ENCODE data around the gene CTDP1. TPM values are rescaled to one million over a fixed set of nuclear protein-coding genes. Genes with fewer than 3 reads are reported as not detected.
"Not testable (repeated sequence)": the region's sequence is repeated elsewhere in the genome, so short reads cannot be mapped to it uniquely, and the experiment has no call there.

Gene CTDP1
- total RNA-seq, 3 donors from 2014 or later: 15.0 to 21.0 (median 19.9) TPM

DNA sequence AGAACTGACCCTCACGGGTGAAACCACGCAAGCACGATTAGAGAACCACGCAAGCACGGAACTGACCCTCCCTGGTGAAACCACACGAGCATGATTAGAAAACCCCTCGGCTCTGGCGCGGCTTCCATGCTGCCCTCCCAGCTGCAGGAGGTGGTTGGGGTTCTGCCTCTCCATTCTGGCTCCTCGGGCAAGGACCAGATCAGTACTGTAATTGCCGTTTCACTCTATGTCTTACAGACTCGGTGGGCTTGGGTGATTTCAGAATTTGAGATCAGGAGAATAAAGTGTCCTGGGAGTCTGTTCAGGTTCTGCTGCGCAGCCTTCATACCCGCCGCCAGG, 59.8 kb downstream of the CTDP1 start:
- no peak for TF ChIP-seq POLR2A (IDR thresholded peaks at IDR 0.05)
- TF ChIP-seq, protein P1, sequence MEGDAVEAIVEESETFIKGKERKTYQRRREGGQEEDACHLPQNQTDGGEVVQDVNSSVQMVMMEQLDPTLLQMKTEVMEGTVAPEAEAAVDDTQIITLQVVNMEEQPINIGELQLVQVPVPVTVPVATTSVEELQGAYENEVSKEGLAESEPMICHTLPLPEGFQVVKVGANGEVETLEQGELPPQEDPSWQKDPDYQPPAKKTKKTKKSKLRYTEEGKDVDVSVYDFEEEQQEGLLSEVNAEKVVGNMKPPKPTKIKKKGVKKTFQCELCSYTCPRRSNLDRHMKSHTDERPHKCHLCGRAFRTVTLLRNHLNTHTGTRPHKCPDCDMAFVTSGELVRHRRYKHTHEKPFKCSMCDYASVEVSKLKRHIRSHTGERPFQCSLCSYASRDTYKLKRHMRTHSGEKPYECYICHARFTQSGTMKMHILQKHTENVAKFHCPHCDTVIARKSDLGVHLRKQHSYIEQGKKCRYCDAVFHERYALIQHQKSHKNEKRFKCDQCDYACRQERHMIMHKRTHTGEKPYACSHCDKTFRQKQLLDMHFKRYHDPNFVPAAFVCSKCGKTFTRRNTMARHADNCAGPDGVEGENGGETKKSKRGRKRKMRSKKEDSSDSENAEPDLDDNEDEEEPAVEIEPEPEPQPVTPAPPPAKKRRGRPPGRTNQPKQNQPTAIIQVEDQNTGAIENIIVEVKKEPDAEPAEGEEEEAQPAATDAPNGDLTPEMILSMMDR (IDR thresholded peaks at IDR 0.05): no peak
- TF ChIP-seq POLR2AphosphoS5 (IDR thresholded peaks at IDR 0.05): no peak
- Histone ChIP-seq H3K4me3 (no peak overlapping the region), H3K27ac (peak overlapping the region in 1 of 2 donors; percentile 90), H3K27me3 (no peaks in the 10 kb centered on the region), H3K4me1 (peaks cover 0 to 4% of the 10 kb centered on the region in 2 donors), H3K36me3 (no peaks in the 10 kb centered on the region), H3K9me3 (no peaks in the 10 kb centered on the region)
- intact Hi-C loops (cut with DNase I; ENCODE audit: low total_unique reads): no loop called here
- DNase-seq (ENCODE audit: low spot score in 2 of 2): no peak

DNA sequence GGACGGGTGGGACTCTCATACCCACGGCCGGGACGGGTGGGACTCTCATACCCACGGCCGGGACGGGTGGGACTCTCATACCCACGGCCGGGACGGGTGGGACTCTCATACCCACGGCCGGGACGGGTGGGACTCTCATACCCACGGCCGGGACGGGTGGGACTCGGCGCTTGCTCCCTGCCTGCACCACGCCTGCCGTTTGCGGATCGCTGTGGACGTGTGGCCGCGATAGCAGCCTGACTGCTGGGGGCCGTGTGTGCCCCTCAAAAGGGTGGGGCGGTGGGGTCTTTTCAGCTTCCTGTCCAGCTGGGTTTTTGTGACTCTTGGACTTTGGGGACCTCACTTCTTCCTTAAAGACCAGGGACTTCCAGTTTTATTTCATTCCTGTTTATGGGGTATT, 60.4 kb downstream of the CTDP1 start:
- H3K4me1 ChIP-seq; H3K27me3 ChIP-seq; intact Hi-C loops (cut with DNase I; ENCODE audit: low total_unique reads); H3K9me3 ChIP-seq; H3K27ac ChIP-seq; H3K36me3 ChIP-seq; DNase-seq (ENCODE audit: low spot score in 2 of 2); H3K4me3 ChIP-seq: not testable (repeated sequence)

DNA sequence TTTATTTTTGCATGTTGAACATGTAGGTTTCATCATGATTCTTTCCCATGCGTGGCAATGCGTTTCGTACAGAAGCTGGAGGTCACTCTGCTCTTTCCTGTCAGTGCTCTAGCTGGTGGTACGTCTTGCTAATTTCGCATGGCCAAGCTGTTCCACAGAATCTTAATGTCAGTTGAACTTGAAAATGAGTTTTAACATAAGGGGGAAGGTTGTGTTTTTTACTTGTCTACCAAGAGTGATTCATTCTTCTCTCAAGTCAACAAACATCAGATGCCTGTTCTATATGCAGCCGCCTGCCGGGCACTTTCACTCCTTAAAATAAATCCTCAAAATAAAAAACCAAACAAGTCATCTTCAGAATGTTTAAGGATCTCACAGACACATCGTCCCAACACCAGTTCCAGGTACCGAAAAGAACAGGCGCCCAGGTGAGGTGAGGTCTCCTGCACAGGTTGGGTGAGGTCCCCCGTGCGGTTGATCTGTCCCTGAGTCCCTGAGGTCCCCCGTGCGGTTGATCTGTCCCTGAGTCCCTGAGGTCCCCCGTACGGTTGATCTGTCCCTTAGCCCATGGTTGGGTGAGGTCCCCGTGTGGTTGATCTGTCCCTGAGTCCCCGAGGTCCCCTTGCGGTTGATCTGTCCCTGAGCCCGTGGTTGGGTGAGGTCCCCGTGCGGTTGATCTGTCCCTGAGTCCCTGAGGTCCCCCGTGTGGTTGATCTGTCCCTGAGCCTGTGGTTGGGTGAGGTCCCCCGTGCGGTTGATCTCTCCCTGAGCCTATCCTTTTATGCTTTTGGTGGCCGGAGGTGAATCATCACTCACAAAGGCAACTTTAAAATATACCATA, 61.1 kb downstream of the CTDP1 start:
- DNase-seq (ENCODE audit: low spot score in 2 of 2): no peak
- intact Hi-C loops (cut with DNase I; ENCODE audit: low total_unique reads): no loop called here
- H3K4me1 ChIP-seq: peaks cover 0 to 4% of the 10 kb centered on the region in 2 donors
- no peak overlapping the region for H3K27ac ChIP-seq
- H3K27me3 ChIP-seq: no peaks in the 10 kb centered on the region
- no peaks in the 10 kb centered on the region for H3K36me3 ChIP-seq
- H3K4me3 ChIP-seq: no peak overlapping the region
- TF ChIP-seq, protein P1 (IDR thresholded peaks at IDR 0.05): no peak
- TF ChIP-seq POLR2A (IDR thresholded peaks at IDR 0.05) (no peak), POLR2AphosphoS5 (IDR thresholded peaks at IDR 0.05) (no peak)
- no peaks in the 10 kb centered on the region for H3K9me3 ChIP-seq

DNA sequence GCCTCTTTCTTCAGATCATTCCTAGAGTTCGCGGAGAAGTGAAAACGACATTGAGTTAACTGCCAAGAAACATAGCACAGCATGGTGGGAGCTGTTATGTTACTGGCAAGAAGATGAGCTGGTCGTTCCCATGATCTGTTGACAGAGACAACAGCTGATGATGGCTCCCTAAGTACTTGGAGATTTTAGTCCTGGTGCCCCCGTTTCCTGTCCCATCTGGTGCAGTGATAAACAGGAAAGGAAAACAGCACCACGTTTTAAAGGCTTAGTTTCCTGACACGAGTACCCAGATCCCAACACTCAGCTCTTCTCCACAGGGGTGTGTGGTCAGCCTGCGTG, 61.7 kb downstream of the CTDP1 start:
- TF ChIP-seq POLR2A (IDR thresholded peaks at IDR 0.05) (no peak), POLR2AphosphoS5 (IDR thresholded peaks at IDR 0.05) (no peak)
- TF ChIP-seq, protein P1 (IDR thresholded peaks at IDR 0.05): no peak
- peaks cover 0 to 4% of the 10 kb centered on the region in 2 donors for H3K4me1 ChIP-seq
- H3K27me3 ChIP-seq: no peaks in the 10 kb centered on the region
- intact Hi-C loops (cut with DNase I; ENCODE audit: low total_unique reads): no loop called here
- no peak overlapping the region for H3K27ac ChIP-seq
- no peaks in the 10 kb centered on the region for H3K36me3 ChIP-seq
- no peak for DNase-seq (ENCODE audit: low spot score in 2 of 2)
- H3K4me3 ChIP-seq: no peak overlapping the region
- H3K9me3 ChIP-seq: no peaks in the 10 kb centered on the region

DNA sequence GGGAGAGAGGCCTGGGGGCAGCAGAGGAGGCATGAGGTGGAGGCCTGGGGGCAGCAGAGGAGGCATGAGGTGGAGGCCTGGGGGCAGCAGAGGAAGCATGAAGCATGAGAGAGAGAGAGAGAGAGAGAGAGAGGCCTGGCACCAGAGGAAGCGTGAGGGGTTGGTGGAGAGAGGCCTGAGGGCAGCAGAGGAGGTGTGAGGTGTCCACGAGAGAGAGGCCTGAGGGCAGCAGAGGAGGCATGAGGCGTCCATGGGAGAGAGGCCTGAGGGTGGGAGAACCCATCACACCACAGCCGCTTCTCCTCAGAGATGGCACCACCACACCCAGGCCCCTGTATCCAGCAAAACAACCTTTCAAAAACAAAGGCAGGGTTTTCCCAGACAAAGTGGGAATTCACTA, 62.5 kb downstream of the CTDP1 start:
- TF ChIP-seq POLR2A (IDR thresholded peaks at IDR 0.05): no peak
- no peak for TF ChIP-seq POLR2AphosphoS5 (IDR thresholded peaks at IDR 0.05)
- TF ChIP-seq, protein P1 (IDR thresholded peaks at IDR 0.05): no peak
- Histone ChIP-seq H3K4me1 (peaks cover 0 to 4% of the 10 kb centered on the region in 2 donors), H3K9me3 (no peaks in the 10 kb centered on the region), H3K27ac (no peak overlapping the region), H3K27me3 (no peaks in the 10 kb centered on the region), H3K4me3 (no peak overlapping the region), H3K36me3 (no peaks in the 10 kb centered on the region)
- intact Hi-C loops (cut with DNase I; ENCODE audit: low total_unique reads): no loop called here
- DNase-seq (ENCODE audit: low spot score in 2 of 2): no peak
